ENCODE data around the gene KLC1.
A peak's percentile ranks its signal among the peaks of the same experiment; 100 is the strongest.

Gene KLC1

GRCh38 chr14:103729496-103730448 lies 100.8 kb downstream of the KLC1 start:
- no peaks in the 10 kb centered on the region for H3K27me3 Mint-ChIP-seq
- DNase-seq, result no peak
- H3K4me3 Mint-ChIP-seq, result no peak overlapping the region
- peaks cover 46% of the 10 kb centered on the region for H3K36me3 Mint-ChIP-seq (ENCODE audit: low read depth)
- no peaks in the 10 kb centered on the region for H3K4me1 Mint-ChIP-seq (ENCODE audit: low read depth)
- no peaks in the 10 kb centered on the region for H3K9me3 Mint-ChIP-seq
- no peak overlapping the region for H3K27ac Mint-ChIP-seq

GRCh38 chr14:103730490-103731035 lies 101.6 kb downstream of the KLC1 start:
- Mint-ChIP-seq H3K9me3 (no peaks in the 10 kb centered on the region), H3K36me3 (ENCODE audit: low read depth) (peaks cover 49% of the 10 kb centered on the region), H3K4me3 (no peak overlapping the region), H3K27me3 (no peaks in the 10 kb centered on the region), H3K4me1 (ENCODE audit: low read depth) (no peaks in the 10 kb centered on the region), H3K27ac (no peak overlapping the region)
- DNase-seq, result no peak

- no peak for DNase-seq
- Mint-ChIP-seq H3K9me3 (no peaks in the 10 kb centered on the region), H3K36me3 (ENCODE audit: low read depth) (peaks cover 53% of the 10 kb centered on the region), H3K27me3 (no peaks in the 10 kb centered on the region), H3K4me1 (ENCODE audit: low read depth) (no peaks in the 10 kb centered on the region), H3K4me3 (no peak overlapping the region), H3K27ac (no peak overlapping the region)
Measured at GRCh38 chr14:103731481-103731880, 102.5 kb downstream of the KLC1 start.

DNA sequence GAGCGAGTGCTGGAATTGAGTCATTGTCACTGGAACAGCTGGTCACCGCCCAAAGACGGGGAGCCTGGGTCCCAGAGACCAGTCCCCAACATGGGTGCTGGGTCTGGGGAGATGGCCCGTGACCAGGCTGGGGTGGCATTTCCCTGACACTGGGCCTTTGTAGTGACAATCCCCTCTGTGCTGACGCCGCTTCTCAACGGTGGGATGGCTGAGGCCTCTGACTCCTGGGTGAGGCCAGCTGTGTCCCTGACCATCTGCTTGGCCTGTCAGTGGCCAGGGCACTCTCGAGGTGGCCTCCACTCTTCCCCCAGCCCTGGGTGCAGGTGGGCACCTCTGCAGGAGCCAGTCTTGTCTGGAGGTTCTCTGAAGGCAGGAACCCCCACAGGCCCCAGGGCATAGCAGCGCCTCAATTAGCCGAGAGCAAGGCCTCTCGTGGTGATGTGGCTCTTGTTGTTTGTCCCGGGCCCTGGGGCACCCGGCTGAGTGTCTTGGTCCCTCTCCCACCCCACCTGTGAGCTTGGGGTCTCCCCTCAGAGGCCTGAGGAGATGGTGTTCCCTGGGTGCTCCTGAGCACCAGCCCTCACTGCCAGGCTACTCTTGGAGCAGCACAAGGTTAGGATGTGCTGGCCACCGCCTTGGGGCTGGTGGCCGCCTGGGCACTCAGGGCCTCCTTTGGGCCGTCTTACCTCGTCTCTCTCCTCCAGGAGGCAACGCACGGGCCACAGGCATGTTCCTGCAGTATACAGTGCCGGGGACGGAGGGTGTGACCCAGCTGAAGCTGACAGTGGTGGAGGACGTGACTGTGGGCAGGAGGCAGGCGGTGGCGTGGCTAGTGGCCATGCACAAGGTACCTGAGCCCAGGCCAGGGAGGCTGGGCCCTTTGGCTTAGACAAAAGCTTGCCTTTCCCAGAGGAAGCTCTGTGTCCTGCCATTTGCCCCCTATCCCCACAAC lies 103.2 kb downstream of the KLC1 start:
- H3K27me3 Mint-ChIP-seq, result no peaks in the 10 kb centered on the region
- H3K4me1 Mint-ChIP-seq (ENCODE audit: low read depth), result no peaks in the 10 kb centered on the region
- no peak overlapping the region for H3K27ac Mint-ChIP-seq
- H3K9me3 Mint-ChIP-seq, result no peaks in the 10 kb centered on the region
- H3K4me3 Mint-ChIP-seq, result no peak overlapping the region
- no peak for DNase-seq
- H3K36me3 Mint-ChIP-seq (ENCODE audit: low read depth), result peaks cover 59% of the 10 kb centered on the region

GRCh38 chr14:103732868-103733620 lies 104.0 kb downstream of the KLC1 start:
- Mint-ChIP-seq H3K4me1 (ENCODE audit: low read depth) (no peaks in the 10 kb centered on the region), H3K27ac (no peak overlapping the region), H3K27me3 (no peaks in the 10 kb centered on the region), H3K36me3 (ENCODE audit: low read depth) (peaks cover 67% of the 10 kb centered on the region), H3K4me3 (no peak overlapping the region), H3K9me3 (no peaks in the 10 kb centered on the region)
- DNase-seq, result no peak

- Mint-ChIP-seq H3K36me3 (ENCODE audit: low read depth) (peaks cover 67% of the 10 kb centered on the region), H3K27me3 (no peaks in the 10 kb centered on the region), H3K4me3 (no peak overlapping the region), H3K27ac (no peak overlapping the region), H3K4me1 (ENCODE audit: low read depth) (no peaks in the 10 kb centered on the region), H3K9me3 (no peaks in the 10 kb centered on the region)
- no peak for DNase-seq
Measured at GRCh38 chr14:103733651-103734050, 104.6 kb downstream of the KLC1 start.

DNA sequence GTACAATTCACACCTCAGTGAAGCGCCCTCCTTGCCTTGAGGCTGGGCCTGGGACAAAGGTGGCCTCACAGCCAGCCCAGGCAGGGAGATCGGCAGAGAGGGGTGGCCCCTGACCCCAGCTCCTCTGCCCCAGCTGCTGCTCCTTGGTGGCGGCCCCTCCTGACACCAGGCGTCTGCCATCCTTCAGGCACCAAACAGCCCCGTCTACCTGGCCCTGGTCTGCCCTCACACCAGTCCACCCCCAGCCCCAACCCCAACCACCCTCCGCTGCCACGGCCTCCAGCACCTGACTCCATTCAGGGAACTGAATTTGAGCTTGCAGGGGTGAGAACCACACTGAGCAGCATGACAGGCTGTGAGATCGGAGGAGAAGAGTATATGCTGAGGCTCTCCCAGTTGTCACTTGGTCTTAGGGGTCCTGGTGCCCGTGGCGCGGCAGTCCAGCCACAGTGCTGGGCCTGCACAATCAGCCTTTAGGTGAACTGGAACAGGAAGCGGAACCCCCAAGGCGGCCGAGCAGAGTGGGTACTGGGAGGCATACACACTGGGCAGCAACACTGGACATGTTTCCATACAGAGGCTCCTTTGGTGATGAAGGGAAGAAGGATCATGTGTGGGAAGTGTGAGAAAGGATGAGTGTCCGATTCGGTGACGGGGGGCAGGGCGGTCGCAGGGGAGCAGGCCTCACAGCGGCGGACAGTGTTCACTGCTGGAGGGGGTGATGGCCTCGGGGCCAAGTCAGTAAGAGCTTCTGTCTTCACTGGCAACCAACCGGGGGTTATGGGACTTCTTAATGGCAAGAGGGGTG lies 105.3 kb downstream of the KLC1 start:
- no peak for DNase-seq
- no peaks in the 10 kb centered on the region for H3K4me1 Mint-ChIP-seq (ENCODE audit: low read depth)
- H3K9me3 Mint-ChIP-seq, result no peaks in the 10 kb centered on the region
- no peaks in the 10 kb centered on the region for H3K27me3 Mint-ChIP-seq
- H3K36me3 Mint-ChIP-seq (ENCODE audit: low read depth), result peaks cover 64% of the 10 kb centered on the region
- H3K4me3 Mint-ChIP-seq, result no peak overlapping the region
- H3K27ac Mint-ChIP-seq, result peak overlapping the region; percentile 52

DNA sequence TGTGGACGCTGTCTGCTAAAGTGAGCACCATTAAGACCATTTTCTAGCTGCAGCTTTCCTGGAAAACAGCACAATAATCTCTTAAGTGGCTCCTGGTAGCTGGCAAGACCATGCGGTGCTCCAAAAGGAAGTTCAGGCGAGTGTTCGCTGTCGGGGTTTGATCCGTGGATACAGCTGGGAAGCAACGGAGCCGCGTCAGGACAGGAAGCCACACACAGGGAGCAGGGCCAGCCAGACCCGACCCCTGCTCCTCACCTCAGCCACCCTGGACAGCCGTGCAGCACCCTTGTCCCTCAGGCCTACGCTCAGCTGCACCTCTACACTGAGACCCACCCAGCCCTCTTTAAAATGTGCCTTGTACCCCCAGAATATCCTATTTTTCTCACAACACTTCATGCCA lies 106.0 kb downstream of the KLC1 start:
- no peak overlapping the region for H3K4me3 Mint-ChIP-seq
- H3K36me3 Mint-ChIP-seq (ENCODE audit: low read depth), result peaks cover 65% of the 10 kb centered on the region
- peak overlapping the region; percentile 26 for H3K27ac Mint-ChIP-seq
- H3K9me3 Mint-ChIP-seq, result no peaks in the 10 kb centered on the region
- no peaks in the 10 kb centered on the region for H3K4me1 Mint-ChIP-seq (ENCODE audit: low read depth)
- no peaks in the 10 kb centered on the region for H3K27me3 Mint-ChIP-seq
- DNase-seq, result no peak

DNA sequence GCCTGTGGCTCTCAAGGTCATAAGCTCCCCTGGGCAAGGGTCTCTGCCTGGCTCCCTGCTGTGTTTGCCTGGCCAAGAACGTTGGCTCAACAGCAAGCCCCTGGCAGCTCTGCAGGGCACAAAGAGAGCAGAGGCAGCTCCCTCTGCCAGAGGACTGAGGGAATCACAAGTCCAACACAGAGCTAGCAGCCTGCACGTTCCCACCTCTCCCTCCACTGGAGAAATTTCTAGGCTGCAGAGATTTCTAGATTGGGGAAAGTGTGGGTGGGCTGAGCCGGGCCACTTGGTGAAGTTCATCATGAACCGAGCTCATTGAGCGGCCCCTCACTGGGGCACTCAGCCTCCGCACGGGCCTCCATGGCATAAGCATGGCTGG lies 106.4 kb downstream of the KLC1 start:
- H3K36me3 Mint-ChIP-seq (ENCODE audit: low read depth), result peaks cover 66% of the 10 kb centered on the region

DNA sequence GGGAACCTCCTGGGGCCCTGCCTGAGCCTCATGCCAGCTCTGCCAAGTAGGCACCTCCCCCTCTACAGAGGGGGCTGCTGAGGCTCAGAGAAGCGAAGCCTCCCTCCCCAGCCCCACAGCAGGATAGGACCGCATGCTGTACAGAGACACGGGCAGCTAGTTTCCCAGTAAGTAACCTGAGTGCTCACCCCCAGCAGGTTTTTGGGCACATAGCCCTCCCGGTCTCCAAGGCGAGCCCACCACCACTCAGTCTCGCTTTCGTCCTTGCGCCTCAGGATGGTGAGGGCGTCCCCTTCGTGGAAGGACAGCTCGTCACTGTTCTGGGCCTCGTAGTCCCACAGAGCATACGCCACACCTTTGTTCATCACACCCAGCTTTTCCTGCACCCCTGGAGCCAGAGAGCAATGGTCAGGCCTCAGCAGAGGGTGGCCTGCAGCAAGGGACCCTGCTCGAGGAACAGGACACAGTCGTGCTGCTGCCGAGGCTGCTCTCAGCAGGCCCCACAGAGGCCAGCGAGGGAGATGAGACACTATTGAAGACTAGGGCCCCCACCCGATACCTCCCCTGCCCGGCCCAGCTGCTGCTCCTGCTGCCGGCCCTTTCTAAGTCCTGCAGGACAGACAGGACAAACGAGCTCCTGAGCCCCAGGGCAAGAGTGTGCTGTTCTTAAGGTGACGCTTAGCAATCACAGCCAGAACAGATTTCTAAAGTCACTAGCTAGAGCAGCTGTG lies 107.0 kb downstream of the KLC1 start:
- no peak for DNase-seq
- no peaks in the 10 kb centered on the region for H3K4me1 Mint-ChIP-seq (ENCODE audit: low read depth)
- no peaks in the 10 kb centered on the region for H3K27me3 Mint-ChIP-seq
- no peaks in the 10 kb centered on the region for H3K9me3 Mint-ChIP-seq
- H3K4me3 Mint-ChIP-seq, result no peak overlapping the region
- H3K27ac Mint-ChIP-seq, result no peak overlapping the region
- H3K36me3 Mint-ChIP-seq (ENCODE audit: low read depth), result peaks cover 69% of the 10 kb centered on the region

More for the DNA sequence above, 106.4 kb downstream of the KLC1 start:
- no peak for DNase-seq
- Mint-ChIP-seq H3K4me3 (no peak overlapping the region), H3K4me1 (ENCODE audit: low read depth) (no peaks in the 10 kb centered on the region), H3K9me3 (no peaks in the 10 kb centered on the region), H3K27ac (no peak overlapping the region), H3K27me3 (no peaks in the 10 kb centered on the region)

DNA sequence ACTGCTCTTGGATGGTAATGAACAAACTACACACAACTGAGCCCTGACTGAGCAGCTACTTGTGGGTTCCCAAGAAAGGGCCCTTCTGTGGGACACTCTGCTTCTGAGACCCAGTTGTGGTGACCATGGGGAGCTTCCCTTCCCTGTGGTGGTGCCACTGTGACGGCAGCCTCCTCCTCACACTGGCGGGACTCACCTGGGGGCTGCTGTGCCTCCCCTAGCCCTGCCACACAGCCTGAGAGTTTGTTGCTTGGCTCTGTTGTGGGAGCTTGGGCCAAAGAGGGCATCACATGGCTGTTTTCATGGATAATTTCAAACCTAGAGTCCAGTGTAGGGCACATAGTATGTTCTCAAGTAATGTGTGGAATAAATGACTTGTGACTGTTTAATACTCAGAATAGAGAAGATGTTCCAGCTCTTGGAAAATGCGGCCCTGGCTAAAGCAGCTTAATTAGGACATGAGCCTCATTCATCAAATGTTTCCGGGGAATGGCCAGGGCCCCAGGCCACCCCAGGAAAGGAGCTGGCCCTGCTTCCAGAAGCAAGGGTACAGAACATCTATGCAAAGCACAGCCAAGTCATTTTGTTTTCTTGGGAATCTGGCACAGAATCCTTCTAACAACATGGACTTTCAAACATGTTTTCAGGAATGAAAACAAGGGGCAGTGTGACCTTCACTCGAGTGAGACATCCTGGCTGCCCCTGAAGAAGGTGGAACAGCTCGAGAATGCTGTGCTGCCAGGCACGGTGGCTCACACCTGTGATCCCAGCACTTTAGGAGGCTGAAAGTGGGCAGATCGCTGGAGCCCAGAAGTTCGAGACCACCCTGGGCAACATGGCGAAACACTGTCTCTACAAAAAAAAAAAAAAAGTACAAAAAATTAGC lies 107.8 kb downstream of the KLC1 start:
- H3K4me1 Mint-ChIP-seq (ENCODE audit: low read depth), result no peaks in the 10 kb centered on the region
- no peaks in the 10 kb centered on the region for H3K27me3 Mint-ChIP-seq
- DNase-seq, result no peak
- H3K36me3 Mint-ChIP-seq (ENCODE audit: low read depth), result peaks cover 76% of the 10 kb centered on the region
- no peaks in the 10 kb centered on the region for H3K9me3 Mint-ChIP-seq
- H3K4me3 Mint-ChIP-seq, result no peak overlapping the region
- H3K27ac Mint-ChIP-seq, result no peak overlapping the region

- no peak for DNase-seq
- no peak overlapping the region for H3K4me3 Mint-ChIP-seq
- peaks cover 76% of the 10 kb centered on the region for H3K36me3 Mint-ChIP-seq (ENCODE audit: low read depth)
- no peaks in the 10 kb centered on the region for H3K27me3 Mint-ChIP-seq
- H3K4me1 Mint-ChIP-seq (ENCODE audit: low read depth), result no peaks in the 10 kb centered on the region
- H3K27ac Mint-ChIP-seq, result no peak overlapping the region
- H3K9me3 Mint-ChIP-seq, result no peaks in the 10 kb centered on the region
Measured at GRCh38 chr14:103737432-103738045, 108.5 kb downstream of the KLC1 start.
